GM12878 (cell line): ENCODE measurements around the gene CCDC9B. TPM values are rescaled to one million over a fixed set of nuclear protein-coding genes. Genes with fewer than 3 reads are reported as not detected.

Source experiments
- ATAC-seq: fragments of 200-7000 bp; cut with Tn5 transposase; 3 replicates; pipeline ENCODE4 v1.9.1; 2020; ENCODE audit warnings: mild to moderate bottlenecking, moderate library complexity
- BruUV-seq: library from RNA; stranded (reverse); fragments of 400-500 nt; replicated peaks from 2 replicates; lab custom pipeline; 2021; lab: Mats Ljungman, UMichigan
- CTCF ChIA-PET: fragments of 300-600 bp; sonication (Branson Sonifier 250); formaldehyde crosslinking; extraction: SDS; loops from one replicate; lab custom pipeline; 2021; ENCODE audit warnings: inconsistent platforms; lab: Yijun Ruan, JAX
- POLR2A ChIA-PET: fragments of 350-600 bp; formaldehyde crosslinking; extraction: SDS; loops from one replicate; lab custom pipeline; 2021; ENCODE audit warnings: inconsistent platforms; lab: Charles Lee
- RAD21 ChIA-PET: fragments of 300-600 bp; sonication (Branson Sonifier 250); formaldehyde crosslinking; loops from one replicate; lab custom pipeline; 2023; ENCODE audit warnings: antibody characterized with exemption; ENCODE audit not compliant: unreplicated experiment; lab: Charles Lee
- SMC1A ChIA-PET: fragments of 300-600 bp; sonication (Branson Sonifier 250); formaldehyde crosslinking; loops from one replicate; lab custom pipeline; 2023; ENCODE audit not compliant: unreplicated experiment, uncharacterized antibody; lab: Charles Lee
- DNase-seq: peaks from one replicate; pipeline ENCODE4 v3.0.0-alpha.2; 2011; ENCODE audit warnings: low read depth, low spot score
- FAIRE-seq: peaks from 3 replicates; lab custom pipeline; 2011; peaks lifted over from hg19 to GRCh38; lab: Jason Lieb, UNC
- H2AFZ ChIP-seq: 2 replicates; pipeline ENCODE4 v1.6.0; 2011; ENCODE audit warnings: low read depth, low read length, control low read depth; ENCODE audit not compliant: control insufficient read depth
- H3K27ac ChIP-seq: 2 replicates; pipeline ENCODE4 v1.5.1; 2011; ENCODE audit warnings: control low read depth; ENCODE audit not compliant: control insufficient read depth, insufficient read depth
- H3K27me3 ChIP-seq, 2 experiments: replicated peaks in 1 of 2; 2 replicates each; pipeline versions ENCODE4 v1.6.0 to v1.6.1; 2011; ENCODE audit warnings: low read length in 1 of 2; ENCODE audit not compliant: control insufficient read depth in 2 of 2, insufficient read depth in 2 of 2
- H3K36me3 ChIP-seq, 2 experiments: 2 replicates each; pipeline ENCODE4 v1.5.1; 2011; ENCODE audit warnings: low read length in 1 of 2; ENCODE audit not compliant: control insufficient read depth in 2 of 2, insufficient read depth in 2 of 2
- H3K4me1 ChIP-seq: 2 replicates; pipeline ENCODE4 v1.6.1; 2011; ENCODE audit warnings: mild to moderate bottlenecking, low read length, moderate library complexity, mixed read lengths; ENCODE audit not compliant: control insufficient read depth, insufficient read depth
- H3K4me2 ChIP-seq: 2 replicates; pipeline ENCODE4 v1.6.0; 2011; ENCODE audit warnings: control low read depth; ENCODE audit not compliant: control insufficient read depth, insufficient read depth
- H3K4me3 ChIP-seq: fragments of 200-600 bp; sonication (generic); 2 replicates; pipeline ENCODE4 v1.5.1; 2016
- H3K79me2 ChIP-seq: 2 replicates; pipeline ENCODE4 v1.6.0; 2011; ENCODE audit warnings: low read length; ENCODE audit not compliant: control insufficient read depth, insufficient read depth
- H3K9ac ChIP-seq: 2 replicates; pipeline ENCODE4 v1.8.0; 2011; ENCODE audit warnings: low read length, control low read depth, mixed read lengths; ENCODE audit not compliant: control insufficient read depth, insufficient read depth
- H3K9me3 ChIP-seq: replicated peaks from 3 replicates; pipeline ENCODE4 v1.5.1; 2011; ENCODE audit warnings: mild to moderate bottlenecking, low read length; ENCODE audit not compliant: control insufficient read depth, insufficient read depth
- H4K20me1 ChIP-seq: 2 replicates; pipeline ENCODE4 v1.6.0; 2011; ENCODE audit not compliant: control insufficient read depth, insufficient read depth
- EGR1 ChIP-seq, 2 experiments: IDR thresholded peaks; 1 replicate in 1 of 2; 2 replicates in 1 of 2; pipeline ENCODE4 v1.6.1; 2011 to 2012; ENCODE audit warnings: low read depth in 2 of 2, low read length in 2 of 2, borderline replicate concordance in 1 of 2, mild to moderate bottlenecking in 1 of 2, moderate library complexity in 1 of 2
- ETV6 ChIP-seq, 2 experiments: fragments of 450-650 bp in 1 of 2; IDR thresholded peaks in 1 of 2; conservative IDR thresholded peaks in 1 of 2; 2 replicates each; pipeline ENCODE4 v1.6.1; 2014; ENCODE audit warnings: antibody characterized with exemption in 1 of 2, borderline replicate concordance in 1 of 2, low read depth in 1 of 2, mild to moderate bottlenecking in 1 of 2, moderate library complexity in 1 of 2
- GATAD2B ChIP-seq: fragments of 450-650 bp; conservative IDR thresholded peaks from 2 replicates; pipeline ENCODE4 v1.6.1; 2017; ENCODE audit warnings: low read depth, mild to moderate bottlenecking, moderate library complexity
- IKZF1 ChIP-seq: fragments of 450-650 bp; conservative IDR thresholded peaks from 2 replicates; pipeline ENCODE4 v1.6.1; 2017; ENCODE audit warnings: antibody characterized with exemption, mild to moderate bottlenecking
- POU2F2 ChIP-seq: IDR thresholded peaks from 3 replicates; pipeline ENCODE4 v1.6.1; 2011; ENCODE audit warnings: low read depth, mild to moderate bottlenecking, low read length, borderline replicate concordance
- RAD21 ChIP-seq: IDR thresholded peaks from 2 replicates; pipeline ENCODE4 v1.6.1; 2011; ENCODE audit warnings: mild to moderate bottlenecking, low read depth, low read length, moderate library complexity; ENCODE audit not compliant: insufficient read depth
- RUNX3 ChIP-seq: IDR thresholded peaks from 2 replicates; pipeline ENCODE4 v1.6.1; 2012; ENCODE audit warnings: low read length, inconsistent platforms
- SMC3 ChIP-seq: IDR thresholded peaks from 2 replicates; pipeline ENCODE4 v1.6.1; 2011; ENCODE audit warnings: low read length, improper control_type of control experiment, borderline replicate concordance
- YY1 ChIP-seq: IDR thresholded peaks from 2 replicates; pipeline ENCODE4 v1.6.1; 2011; ENCODE audit warnings: low read depth, mild to moderate bottlenecking, low read length
- ZNF384 ChIP-seq: IDR thresholded peaks from 2 replicates; pipeline ENCODE4 v1.6.1; 2012; ENCODE audit warnings: low read depth, mild to moderate bottlenecking, low read length, improper control_type of control experiment, borderline replicate concordance
- WGBS: methylation state at CpG from one replicate; pipeline ENCODE4 v1.1.6; 2016; ENCODE audit warnings: low lambda C conversion rate; ENCODE audit not compliant: insufficient replicate concordance, insufficient coverage; ENCODE audit errors: missing lambda C conversion rate; 5-methylcytosine and 5-hydroxymethylcytosine counted together
- in situ Hi-C: fragments of 300-500 bp; cut with MboI; formaldehyde crosslinking; loops from 9 replicates; pipeline ENCODE4 v1.14.3; 2018; ENCODE audit warnings: mixed read lengths
- intact Hi-C: fragments of 100-400 bp; cut with micrococcal nuclease; formaldehyde crosslinking; loops from one replicate; pipeline ENCODE4 v1.14.2; 2022; ENCODE audit not compliant: unreplicated experiment
- polyA plus RNA-seq, 11 experiments: library from polyadenylated mRNA; depleted of rRNA in 4 of 11; unstranded in 6 of 11; stranded (reverse) in 5 of 11; fragments of >200 nt; fragmentation: Nextera tagmentation in 4 of 11; fragmentation: Illumina TruSeq in 1 of 11; extraction: Ambion mirVana in 4 of 11; extraction: Trizol in 1 of 11; gene quantifications; 1 replicate in 1 of 11; 2 replicates in 10 of 11; pipeline versions ENCODE4 v1.2.1 to v1.2.3, GENCODE V29; 2011 to 2016; ENCODE audit warnings: inconsistent platforms in 2 of 11, missing spikeins in 2 of 11, low read depth in 1 of 11
- total RNA-seq, 4 experiments: library from RNA; depleted of rRNA in 3 of 4; stranded (reverse); fragments of >200 nt in 3 of 4; fragmentation: Illumina TruSeq in 1 of 4; extraction: Trizol in 1 of 4; gene quantifications; 2 replicates each; pipeline versions ENCODE4 v1.2.1 to v1.2.3, GENCODE V29; 2013 to 2021
- TF ChIP-seq, protein P1 (sequence below), 3 experiments: IDR thresholded peaks in 2 of 3; conservative IDR thresholded peaks in 1 of 3; 2 replicates each; pipeline ENCODE4 v1.5.1; 2011; ENCODE audit warnings: low read depth in 3 of 3, low read length in 3 of 3, mild to moderate bottlenecking in 3 of 3, control low read depth in 2 of 3, moderate library complexity in 2 of 3, inconsistent platforms in 1 of 3, mixed read lengths in 1 of 3; ENCODE audit not compliant: control insufficient read depth in 2 of 3, insufficient read depth in 1 of 3; ENCODE audit errors: extremely low read depth in 1 of 3

CCDC9B gene
- total and polyA plus RNA-seq, 10 of the 15 experiments (the other 5 are each of a cell fraction or from before 2014, with no cell fraction given), result 0.01 to 0.08 (median 0.03) TPM; not detected in 6

DNA sequence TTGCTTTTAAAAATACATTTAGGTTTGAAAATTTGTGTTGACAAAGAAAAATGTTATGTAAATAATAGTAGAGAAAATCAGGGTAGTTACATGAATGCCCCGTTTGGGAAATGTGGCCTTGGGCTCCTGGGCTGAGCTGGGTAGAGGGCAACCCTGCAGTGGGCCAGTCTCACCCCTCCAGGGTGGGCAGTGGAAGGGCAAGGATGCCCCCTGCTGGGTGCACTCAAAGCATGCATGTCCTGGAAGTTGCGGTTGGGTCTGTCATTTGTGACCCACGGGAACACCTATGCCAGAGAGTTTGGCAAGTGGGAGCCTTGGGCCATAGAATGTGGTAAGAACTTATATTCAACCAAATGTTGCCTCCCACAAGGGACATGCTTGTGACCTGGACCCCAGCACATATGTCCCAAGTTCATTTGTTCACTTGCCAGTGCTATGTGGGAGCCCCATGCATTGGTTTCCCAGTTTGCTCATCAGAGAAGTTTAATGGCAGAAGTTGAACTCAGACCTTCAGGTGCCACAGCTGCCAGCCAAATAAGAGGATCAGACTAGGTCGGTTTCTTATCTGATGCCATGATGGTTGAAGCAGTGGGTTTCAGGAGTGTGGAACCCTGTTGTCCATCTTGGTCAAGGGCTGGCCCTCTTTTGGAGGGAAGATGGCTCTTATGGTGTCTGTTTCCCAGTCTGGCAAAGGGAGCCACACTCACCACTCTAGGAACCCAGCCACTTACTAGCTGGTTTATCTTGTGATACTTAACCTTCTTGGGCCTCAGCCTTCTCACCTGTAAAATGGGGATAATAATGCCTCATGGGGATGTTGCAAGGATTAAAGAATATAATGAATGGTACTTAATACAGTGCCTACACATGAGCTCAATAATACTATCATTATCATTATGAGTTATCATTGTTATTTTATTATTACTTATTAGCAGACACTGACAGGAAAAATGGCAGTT, 30.5 kb downstream of the CCDC9B start:
- H3K79me2 ChIP-seq, result no peaks in the 10 kb centered on the region
- H2AFZ ChIP-seq, result no peak overlapping the region
- H3K27ac ChIP-seq, result no peak overlapping the region
- SMC1A ChIA-PET, result interaction anchor here (0.5 to 10.0 kb wide), 9 partner anchors 10 to 1676 kb away, joined by 3 to 83 read pairs (median 3); no protein-coding TSS in a partner anchor
- 22% methylated on average over 4 of the region's 4 CpGs for WGBS
- TF ChIP-seq YY1 (0 out of 2 replicates have a peak, but pooled peaks have one; percentile 34), IKZF1 (peak; percentile 24; the same call in 1 of the 2 replicates), RAD21 (peak; percentile 90), EGR1 (IDR thresholded peaks at IDR 0.05; ENCODE audit: borderline replicate concordance in 1 of 2, low read depth in 2 of 2, low read length in 2 of 2) (no peak), SMC3 (peak; percentile 70), ZNF384 (no peak), GATAD2B (no peak), RUNX3 (peak; percentile 70), ETV6 (conservative IDR thresholded peaks at IDR 0.05 in 1 of 2, IDR thresholded peaks at IDR 0.05 in 1 of 2; ENCODE audit: borderline replicate concordance in 1 of 2, low read depth in 1 of 2) (peak in 1 of 2 experiments; percentile 16; a peak in 1 of 4 replicates), POU2F2 (peak; percentile 63; the same call in 1 of the 3 replicates)
- TF ChIP-seq, protein P1, sequence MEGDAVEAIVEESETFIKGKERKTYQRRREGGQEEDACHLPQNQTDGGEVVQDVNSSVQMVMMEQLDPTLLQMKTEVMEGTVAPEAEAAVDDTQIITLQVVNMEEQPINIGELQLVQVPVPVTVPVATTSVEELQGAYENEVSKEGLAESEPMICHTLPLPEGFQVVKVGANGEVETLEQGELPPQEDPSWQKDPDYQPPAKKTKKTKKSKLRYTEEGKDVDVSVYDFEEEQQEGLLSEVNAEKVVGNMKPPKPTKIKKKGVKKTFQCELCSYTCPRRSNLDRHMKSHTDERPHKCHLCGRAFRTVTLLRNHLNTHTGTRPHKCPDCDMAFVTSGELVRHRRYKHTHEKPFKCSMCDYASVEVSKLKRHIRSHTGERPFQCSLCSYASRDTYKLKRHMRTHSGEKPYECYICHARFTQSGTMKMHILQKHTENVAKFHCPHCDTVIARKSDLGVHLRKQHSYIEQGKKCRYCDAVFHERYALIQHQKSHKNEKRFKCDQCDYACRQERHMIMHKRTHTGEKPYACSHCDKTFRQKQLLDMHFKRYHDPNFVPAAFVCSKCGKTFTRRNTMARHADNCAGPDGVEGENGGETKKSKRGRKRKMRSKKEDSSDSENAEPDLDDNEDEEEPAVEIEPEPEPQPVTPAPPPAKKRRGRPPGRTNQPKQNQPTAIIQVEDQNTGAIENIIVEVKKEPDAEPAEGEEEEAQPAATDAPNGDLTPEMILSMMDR (IDR thresholded peaks at IDR 0.05 in 2 of 3, conservative IDR thresholded peaks at IDR 0.05 in 1 of 3; ENCODE audit: control insufficient read depth in 2 of 3, extremely low read depth in 1 of 3, insufficient read depth in 1 of 3, low read depth in 3 of 3, low read length in 3 of 3), result peak; percentile 68 to 79 (median 70)
- H3K4me3 ChIP-seq, result no peak overlapping the region
- no peaks in the 10 kb centered on the region for H3K36me3 ChIP-seq
- peaks cover 12% of the 10 kb centered on the region for H3K4me1 ChIP-seq
- BruUV-seq, result no TSS peak
- H3K4me2 ChIP-seq, result no peak overlapping the region
- no peak overlapping the region for H3K9ac ChIP-seq
- ATAC-seq (peak; percentile 58), DNase-seq (peak; percentile 17), FAIRE-seq (no peak)
- H3K27me3 ChIP-seq, result peaks cover 0 to 3% of the 10 kb centered on the region in 2 experiments; a peak in 2 of 4 replicates
- no peaks in the 10 kb centered on the region for H3K9me3 ChIP-seq
- RAD21 ChIA-PET, result interaction anchor here (1.3 to 6.8 kb wide), 4 partner anchors 27 to 265 kb away, joined by 4 to 87 read pairs (median 12); no protein-coding TSS in a partner anchor
- POLR2A ChIA-PET, result no interaction called here
- CTCF ChIA-PET, result interaction anchor here (0.5 to 17.6 kb wide), 26 partner anchors 10 to 421 kb away, joined by 3 to 336 read pairs (median 4); partner anchors contain the start of genes ANKRD63, CCDC9B, INAFM2 and SRP14
- H4K20me1 ChIP-seq, result no peaks in the 10 kb centered on the region
- in situ Hi-C loops (loop anchor here (5.0 kb wide), 1 partner anchor 33 kb away; no protein-coding TSS in a partner anchor), intact Hi-C loops (loop anchor here (1.0 kb wide), 1 partner anchor 31 kb away; no protein-coding TSS in a partner anchor)
